Measurements from ENCODE around the gene MIEF2. TPM values are rescaled to one million over a fixed set of nuclear protein-coding genes. Genes with fewer than 3 reads are reported as not detected.

MIEF2 gene
- polyA plus RNA-seq, 2 of the 4 experiments (the other 2 are of a cell fraction) = 3.7 to 8.5 TPM

DNA sequence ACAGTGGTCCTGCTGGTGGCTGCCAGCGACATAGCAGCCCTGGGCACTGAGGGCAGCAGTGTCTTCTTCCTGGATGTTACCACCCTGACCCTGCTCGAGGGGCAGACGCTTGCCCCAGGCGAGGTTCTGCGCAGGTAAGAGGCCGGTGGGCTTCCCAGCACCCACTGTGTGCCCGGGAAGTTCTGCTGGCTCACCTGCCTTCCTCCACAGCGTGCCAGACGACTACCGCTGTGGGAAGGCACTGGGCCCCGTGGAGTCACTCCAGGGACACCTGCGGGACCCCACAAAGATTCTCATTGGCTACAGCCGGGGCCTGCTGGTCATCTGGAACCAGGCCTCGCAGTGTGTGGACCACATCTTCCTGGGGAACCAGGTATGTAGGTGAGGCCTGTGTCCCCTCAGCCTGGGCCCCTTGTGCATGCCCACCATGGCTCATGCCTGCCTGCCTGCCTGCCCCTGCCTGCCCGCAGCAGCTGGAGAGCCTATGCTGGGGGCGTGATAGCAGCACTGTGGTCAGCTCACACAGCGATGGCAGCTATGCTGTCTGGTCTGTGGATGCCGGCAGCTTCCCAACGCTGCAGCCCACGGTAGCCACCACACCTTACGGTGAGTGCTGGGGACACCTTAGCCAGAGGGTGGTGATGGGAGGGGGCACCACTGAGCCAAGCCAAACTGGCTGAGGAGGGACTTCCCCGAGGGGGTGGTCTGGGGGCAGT, 26.5 kb upstream of the MIEF2 start:
- Histone ChIP-seq H3K27ac (no peak overlapping the region), H3K4me1 (peaks cover 6% of the 10 kb centered on the region; the same call in 1 of the 3 replicates), H3K9me3 (no peaks in the 10 kb centered on the region), H3K4me2 (no peak overlapping the region), H3K4me3 (no peak overlapping the region)
- DNase-seq (ENCODE audit: low read depth in 1 of 2, low spot score in 1 of 2) = no peak
- TF ChIP-seq HOXB13 (CRISPR knock-in tag; IDR thresholded peaks at IDR 0.05; ENCODE audit: low read depth) (no peak), MYC (IDR thresholded peaks at IDR 0.05; ENCODE audit: borderline replicate concordance, low read length) (no peak), NR3C1 (IDR thresholded peaks at IDR 0.05) (no peak), EP300 (IDR thresholded peaks at IDR 0.05) (no peak), TFCP2L1 (CRISPR knock-in tag; IDR thresholded peaks at IDR 0.05) (no peak), JUNB (IDR thresholded peaks at IDR 0.05) (no peak), ZFP36 (IDR thresholded peaks at IDR 0.05; ENCODE audit: borderline replicate concordance, partially characterized antibody) (no peak), ZC3H11A (IDR thresholded peaks at IDR 0.05) (no peak), GATA3 (IDR thresholded peaks at IDR 0.05; ENCODE audit: borderline replicate concordance) (no peak), FOXS1 (CRISPR knock-in tag; IDR thresholded peaks at IDR 0.05) (no peak), SREBF2 (IDR thresholded peaks at IDR 0.05) (no peak), RFX5 (IDR thresholded peaks at IDR 0.05) (no peak)
- TF ChIP-seq, protein P1, sequence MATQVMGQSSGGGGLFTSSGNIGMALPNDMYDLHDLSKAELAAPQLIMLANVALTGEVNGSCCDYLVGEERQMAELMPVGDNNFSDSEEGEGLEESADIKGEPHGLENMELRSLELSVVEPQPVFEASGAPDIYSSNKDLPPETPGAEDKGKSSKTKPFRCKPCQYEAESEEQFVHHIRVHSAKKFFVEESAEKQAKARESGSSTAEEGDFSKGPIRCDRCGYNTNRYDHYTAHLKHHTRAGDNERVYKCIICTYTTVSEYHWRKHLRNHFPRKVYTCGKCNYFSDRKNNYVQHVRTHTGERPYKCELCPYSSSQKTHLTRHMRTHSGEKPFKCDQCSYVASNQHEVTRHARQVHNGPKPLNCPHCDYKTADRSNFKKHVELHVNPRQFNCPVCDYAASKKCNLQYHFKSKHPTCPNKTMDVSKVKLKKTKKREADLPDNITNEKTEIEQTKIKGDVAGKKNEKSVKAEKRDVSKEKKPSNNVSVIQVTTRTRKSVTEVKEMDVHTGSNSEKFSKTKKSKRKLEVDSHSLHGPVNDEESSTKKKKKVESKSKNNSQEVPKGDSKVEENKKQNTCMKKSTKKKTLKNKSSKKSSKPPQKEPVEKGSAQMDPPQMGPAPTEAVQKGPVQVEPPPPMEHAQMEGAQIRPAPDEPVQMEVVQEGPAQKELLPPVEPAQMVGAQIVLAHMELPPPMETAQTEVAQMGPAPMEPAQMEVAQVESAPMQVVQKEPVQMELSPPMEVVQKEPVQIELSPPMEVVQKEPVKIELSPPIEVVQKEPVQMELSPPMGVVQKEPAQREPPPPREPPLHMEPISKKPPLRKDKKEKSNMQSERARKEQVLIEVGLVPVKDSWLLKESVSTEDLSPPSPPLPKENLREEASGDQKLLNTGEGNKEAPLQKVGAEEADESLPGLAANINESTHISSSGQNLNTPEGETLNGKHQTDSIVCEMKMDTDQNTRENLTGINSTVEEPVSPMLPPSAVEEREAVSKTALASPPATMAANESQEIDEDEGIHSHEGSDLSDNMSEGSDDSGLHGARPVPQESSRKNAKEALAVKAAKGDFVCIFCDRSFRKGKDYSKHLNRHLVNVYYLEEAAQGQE (IDR thresholded peaks at IDR 0.05) = no peak
- TF ChIP-seq, protein P2, sequence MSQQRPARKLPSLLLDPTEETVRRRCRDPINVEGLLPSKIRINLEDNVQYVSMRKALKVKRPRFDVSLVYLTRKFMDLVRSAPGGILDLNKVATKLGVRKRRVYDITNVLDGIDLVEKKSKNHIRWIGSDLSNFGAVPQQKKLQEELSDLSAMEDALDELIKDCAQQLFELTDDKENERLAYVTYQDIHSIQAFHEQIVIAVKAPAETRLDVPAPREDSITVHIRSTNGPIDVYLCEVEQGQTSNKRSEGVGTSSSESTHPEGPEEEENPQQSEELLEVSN (IDR thresholded peaks at IDR 0.05; ENCODE audit: borderline replicate concordance, low read depth) = no peak
- TF ChIP-seq, protein P3, sequence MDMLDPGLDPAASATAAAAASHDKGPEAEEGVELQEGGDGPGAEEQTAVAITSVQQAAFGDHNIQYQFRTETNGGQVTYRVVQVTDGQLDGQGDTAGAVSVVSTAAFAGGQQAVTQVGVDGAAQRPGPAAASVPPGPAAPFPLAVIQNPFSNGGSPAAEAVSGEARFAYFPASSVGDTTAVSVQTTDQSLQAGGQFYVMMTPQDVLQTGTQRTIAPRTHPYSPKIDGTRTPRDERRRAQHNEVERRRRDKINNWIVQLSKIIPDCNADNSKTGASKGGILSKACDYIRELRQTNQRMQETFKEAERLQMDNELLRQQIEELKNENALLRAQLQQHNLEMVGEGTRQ (IDR thresholded peaks at IDR 0.05) = no peak
- no peak for ATAC-seq
- WGBS (ENCODE audit: missing lambda C conversion rate) = 80% methylated on average over 10 of the region's 22 CpGs
- ChIA-PET POLR2A (no interaction called here), CTCF (interaction anchor here (0.6 to 12.1 kb wide), 4 partner anchors 9 to 16 kb away, joined by 3 to 103 read pairs (median 20); no protein-coding TSS in a partner anchor)
- FAIRE-seq = no peak

DNA sequence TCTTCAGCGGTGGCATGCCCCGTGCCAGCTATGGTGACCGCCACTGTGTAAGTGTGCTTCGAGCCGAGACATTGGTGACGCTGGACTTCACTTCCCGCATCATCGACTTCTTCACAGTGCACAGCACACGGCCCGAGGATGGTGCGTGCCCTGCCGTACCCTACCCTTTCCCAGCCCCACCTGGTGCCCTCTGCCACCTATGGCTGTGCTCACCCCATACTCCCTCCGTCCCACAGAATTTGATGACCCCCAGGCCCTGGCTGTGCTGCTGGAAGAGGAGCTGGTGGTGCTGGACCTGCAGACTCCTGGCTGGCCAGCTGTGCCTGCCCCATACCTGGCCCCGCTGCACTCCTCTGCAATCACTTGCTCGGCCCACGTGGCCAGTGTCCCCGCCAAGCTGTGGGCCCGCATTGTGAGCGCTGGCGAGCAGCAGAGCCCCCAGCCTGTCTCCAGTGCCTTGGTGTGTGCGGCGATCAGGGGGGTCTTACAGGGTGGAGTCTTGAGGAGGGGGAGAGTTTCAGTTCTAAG, 25.5 kb upstream of the MIEF2 start:
- Histone ChIP-seq H3K4me2 (no peak overlapping the region), H3K27ac (no peak overlapping the region), H3K4me3 (no peak overlapping the region), H3K4me1 (peaks cover 6% of the 10 kb centered on the region; the same call in 1 of the 3 replicates), H3K9me3 (no peaks in the 10 kb centered on the region)
- no peak for DNase-seq (ENCODE audit: low read depth in 1 of 2, low spot score in 1 of 2)
- CTCF ChIA-PET = interaction anchor here (0.9 to 12.1 kb wide), 4 partner anchors 14 to 20 kb away, joined by 3 to 103 read pairs (median 7); no protein-coding TSS in a partner anchor
- no peak for FAIRE-seq
- POLR2A ChIA-PET = no interaction called here
- ATAC-seq = no peak
- WGBS (ENCODE audit: missing lambda C conversion rate) = 95% methylated on average over 21 of the region's 22 CpGs
- TF ChIP-seq CBX2 (IDR thresholded peaks at IDR 0.05; ENCODE audit: borderline replicate concordance, low read depth) (no peak), EP300 (IDR thresholded peaks at IDR 0.05) (no peak), ZNF302 (CRISPR knock-in tag; IDR thresholded peaks at IDR 0.05) (no peak), KDM5A (IDR thresholded peaks at IDR 0.05) (no peak), EHMT2 (IDR thresholded peaks at IDR 0.05; ENCODE audit: low read depth) (no peak)
- TF ChIP-seq, protein P4, sequence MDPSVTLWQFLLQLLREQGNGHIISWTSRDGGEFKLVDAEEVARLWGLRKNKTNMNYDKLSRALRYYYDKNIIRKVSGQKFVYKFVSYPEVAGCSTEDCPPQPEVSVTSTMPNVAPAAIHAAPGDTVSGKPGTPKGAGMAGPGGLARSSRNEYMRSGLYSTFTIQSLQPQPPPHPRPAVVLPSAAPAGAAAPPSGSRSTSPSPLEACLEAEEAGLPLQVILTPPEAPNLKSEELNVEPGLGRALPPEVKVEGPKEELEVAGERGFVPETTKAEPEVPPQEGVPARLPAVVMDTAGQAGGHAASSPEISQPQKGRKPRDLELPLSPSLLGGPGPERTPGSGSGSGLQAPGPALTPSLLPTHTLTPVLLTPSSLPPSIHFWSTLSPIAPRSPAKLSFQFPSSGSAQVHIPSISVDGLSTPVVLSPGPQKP (IDR thresholded peaks at IDR 0.05; ENCODE audit: low read depth, low read length) = no peak

Data from A549 (cell line).